ENCODE data around the gene HOATZ. TPM values are rescaled to one million over a fixed set of nuclear protein-coding genes. Genes with fewer than 3 reads are reported as not detected.
A peak's percentile ranks its signal among the peaks of the same experiment; 100 is the strongest.

HOATZ gene
- polyA plus RNA-seq, 1 of the 3 experiments (the other 2 are of a cell fraction): 4.9 TPM

- TF ChIP-seq REST (IDR thresholded peaks at IDR 0.05; ENCODE audit: low read depth, low read length) (no peak), TCF12 (IDR thresholded peaks at IDR 0.05) (peak; percentile 28; the same call in 1 of the 2 replicates), JUND (IDR thresholded peaks at IDR 0.05) (0 out of 2 replicates have a peak, but pooled peaks have one; percentile 6), CHD2 (IDR thresholded peaks at IDR 0.05; ENCODE audit: low read length, partially characterized antibody) (no peak), ELF1 (IDR thresholded peaks at IDR 0.05) (no peak), USF2 (IDR thresholded peaks at IDR 0.05; ENCODE audit: borderline replicate concordance, low read depth, low read length) (no peak)
Measured at GRCh38 chr11:111531136-111531535, 16.6 kb downstream of the HOATZ start (continued).

GRCh38 chr11:111531687-111532364, 17.2 kb downstream of the HOATZ start:
- H4K20me1 ChIP-seq (ENCODE audit: insufficient read depth): no peaks in the 10 kb centered on the region
- H3K4me2 ChIP-seq: peak overlapping the region; percentile 59; the same call in 1 of the 2 replicates
- peaks cover 62% of the 10 kb centered on the region for H3F3A ChIP-seq (replicated peaks; ENCODE audit: insufficient read depth)
- POLR2A ChIA-PET: no interaction called here
- H3K9ac ChIP-seq: peak overlapping the region; percentile 71
- H3K4me1 ChIP-seq (ENCODE audit: control insufficient read depth in 1 of 2, insufficient read depth in 2 of 2, low read depth in 1 of 2, low read length in 1 of 2): peaks cover 0 to 28% of the 10 kb centered on the region in 2 experiments
- H3K27me3 ChIP-seq (ENCODE audit: insufficient read depth): no peaks in the 10 kb centered on the region
- no peaks in the 10 kb centered on the region for H3K9me2 ChIP-seq
- H3K9me3 ChIP-seq: no peaks in the 10 kb centered on the region
- H3K4me3 ChIP-seq (ENCODE audit: low read depth in 2 of 2, low read length in 1 of 2): no peak overlapping the region
- no peak for DNase-seq
- peak overlapping the region; percentile 67; the same call in 1 of the 2 replicates for H2AFZ ChIP-seq (ENCODE audit: low read depth)
- H3K36me3 ChIP-seq (replicated peaks in 1 of 2; ENCODE audit: control insufficient read depth in 1 of 2, insufficient read depth in 2 of 2, low read length in 1 of 2): no peaks in the 10 kb centered on the region
- peak overlapping the region; percentile 64 to 91; a peak in 3 of 4 replicates for H3K27ac ChIP-seq (ENCODE audit: low read depth in 2 of 2, low read length in 1 of 2)
- WGBS (ENCODE audit: low lambda C conversion rate): 49% methylated on average over 9 of the region's 9 CpGs
- H3K79me2 ChIP-seq (ENCODE audit: insufficient read depth): no peaks in the 10 kb centered on the region
- CTCF ChIA-PET: interaction anchor here (0.8 to 1.7 kb wide), 3 partner anchors 19 to 109 kb away, joined by 3 to 4 read pairs (median 4); no protein-coding TSS in a partner anchor
- 0 out of 2 replicates have a peak, but pooled peaks have one; percentile 12 for TF ChIP-seq MEF2A (IDR thresholded peaks at IDR 0.05; ENCODE audit: borderline replicate concordance, low read depth)
- TF ChIP-seq GATA2 (CRISPR knock-in tag; IDR thresholded peaks at IDR 0.05): no peak
- no peak for TF ChIP-seq FOXM1 (IDR thresholded peaks at IDR 0.05; ENCODE audit: low read depth)
- TF ChIP-seq NRF1 (IDR thresholded peaks at IDR 0.05; ENCODE audit: low read depth, low read length): no peak
- peak; percentile 63 for TF ChIP-seq NFIC (IDR thresholded peaks at IDR 0.05; ENCODE audit: borderline replicate concordance)
- TF ChIP-seq POLR2AphosphoS5 (IDR thresholded peaks at IDR 0.05; ENCODE audit: low read depth, low read length): peak; percentile 26; the same call in 1 of the 2 replicates
- peak; percentile 89 for TF ChIP-seq JUND (IDR thresholded peaks at IDR 0.05)
- TF ChIP-seq SIN3A (IDR thresholded peaks at IDR 0.05; ENCODE audit: borderline replicate concordance, low read depth, low read length): peak; percentile 60; the same call in 1 of the 2 replicates
- TF ChIP-seq ZBTB33 (IDR thresholded peaks at IDR 0.05; ENCODE audit: borderline replicate concordance, low read depth): no peak
- peak; percentile 46; the same call in 1 of the 2 replicates for TF ChIP-seq MAX (IDR thresholded peaks at IDR 0.05; ENCODE audit: low read depth)
- peak; percentile 70 for TF ChIP-seq PBX3 (IDR thresholded peaks at IDR 0.05)
- peak; percentile 95 for TF ChIP-seq FOSL2 (IDR thresholded peaks at IDR 0.05; ENCODE audit: borderline replicate concordance, low read depth)
- TF ChIP-seq TCF12 (IDR thresholded peaks at IDR 0.05): peak; percentile 77
- peak; percentile 59 for TF ChIP-seq REST (IDR thresholded peaks at IDR 0.05; ENCODE audit: low read depth, low read length)
- TF ChIP-seq EP300 (IDR thresholded peaks at IDR 0.05; ENCODE audit: borderline replicate concordance in 1 of 2, low read depth in 1 of 2, low read length in 1 of 2): peak in 1 of 2 experiments; percentile 74; a peak in 1 of 4 replicates

All from SK-N-SH (cell line).